Mammary epithelial cell (primary cell): ENCODE results near the gene NAGA.

ENCODE experiments used
- EZH2 ChIP-seq: IDR thresholded peaks from 2 replicates; pipeline ENCODE4 v1.6.1; 2012; ENCODE audit warnings: low read length, inconsistent platforms, borderline replicate concordance
- TF ChIP-seq, protein P1 (sequence below), 2 donors: IDR thresholded peaks in 1 of 2; conservative IDR thresholded peaks in 1 of 2; 2 replicates each; pipeline ENCODE4 v1.5.1; 2011 to 2012; ENCODE audit warnings: inconsistent platforms in 2 of 2, low read length in 2 of 2, mild to moderate bottlenecking in 2 of 2, control low read depth in 1 of 2, low read depth in 1 of 2; ENCODE audit not compliant: insufficient read depth in 1 of 2; ENCODE audit errors: extremely low read depth in 1 of 2

- TF ChIP-seq, protein P1, sequence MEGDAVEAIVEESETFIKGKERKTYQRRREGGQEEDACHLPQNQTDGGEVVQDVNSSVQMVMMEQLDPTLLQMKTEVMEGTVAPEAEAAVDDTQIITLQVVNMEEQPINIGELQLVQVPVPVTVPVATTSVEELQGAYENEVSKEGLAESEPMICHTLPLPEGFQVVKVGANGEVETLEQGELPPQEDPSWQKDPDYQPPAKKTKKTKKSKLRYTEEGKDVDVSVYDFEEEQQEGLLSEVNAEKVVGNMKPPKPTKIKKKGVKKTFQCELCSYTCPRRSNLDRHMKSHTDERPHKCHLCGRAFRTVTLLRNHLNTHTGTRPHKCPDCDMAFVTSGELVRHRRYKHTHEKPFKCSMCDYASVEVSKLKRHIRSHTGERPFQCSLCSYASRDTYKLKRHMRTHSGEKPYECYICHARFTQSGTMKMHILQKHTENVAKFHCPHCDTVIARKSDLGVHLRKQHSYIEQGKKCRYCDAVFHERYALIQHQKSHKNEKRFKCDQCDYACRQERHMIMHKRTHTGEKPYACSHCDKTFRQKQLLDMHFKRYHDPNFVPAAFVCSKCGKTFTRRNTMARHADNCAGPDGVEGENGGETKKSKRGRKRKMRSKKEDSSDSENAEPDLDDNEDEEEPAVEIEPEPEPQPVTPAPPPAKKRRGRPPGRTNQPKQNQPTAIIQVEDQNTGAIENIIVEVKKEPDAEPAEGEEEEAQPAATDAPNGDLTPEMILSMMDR (conservative IDR thresholded peaks at IDR 0.05 in 1 of 2, IDR thresholded peaks at IDR 0.05 in 1 of 2; ENCODE audit: extremely low read depth in 1 of 2, insufficient read depth in 1 of 2, low read depth in 1 of 2, low read length in 2 of 2): no peak
- TF ChIP-seq EZH2: no peak
Measured at GRCh38 chr22:42073621-42074041, 3.0 kb upstream of the NAGA start.
